ENCODE results near the gene LAMC3. TPM values are rescaled to one million over a fixed set of nuclear protein-coding genes. Genes with fewer than 3 reads are reported as not detected.

The LAMC3 gene
- total and polyA plus RNA-seq, 2 experiments from 2014 or later: 29.5 to 43.4 TPM

DNA sequence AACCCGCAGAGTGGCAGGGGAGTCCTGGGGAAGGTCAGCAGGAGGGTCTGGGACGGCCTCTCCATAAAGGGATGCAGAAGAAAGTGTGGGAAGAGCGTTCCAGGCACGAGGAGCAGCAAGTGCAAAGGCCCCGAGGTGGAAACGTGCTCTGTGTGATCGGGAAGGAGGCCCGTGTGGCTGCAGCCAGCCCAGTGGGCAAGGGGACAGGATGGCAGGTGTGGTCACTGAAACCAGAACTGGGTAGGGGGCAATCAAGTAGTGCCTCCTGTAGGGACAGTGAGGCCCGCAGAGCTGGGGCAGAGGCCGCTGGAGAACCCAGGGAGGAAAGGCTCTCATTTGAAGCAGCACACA is 16.3 kb upstream of the LAMC3 start:
- no peaks in the 10 kb centered on the region for H3K27me3 ChIP-seq
- H4K20me1 ChIP-seq (ENCODE audit: insufficient read depth, poor library complexity, severe bottlenecking): no peaks in the 10 kb centered on the region
- 94% methylated on average over 10 of the region's 10 CpGs for WGBS (ENCODE audit: low lambda C conversion rate, missing lambda C conversion rate)

DNA sequence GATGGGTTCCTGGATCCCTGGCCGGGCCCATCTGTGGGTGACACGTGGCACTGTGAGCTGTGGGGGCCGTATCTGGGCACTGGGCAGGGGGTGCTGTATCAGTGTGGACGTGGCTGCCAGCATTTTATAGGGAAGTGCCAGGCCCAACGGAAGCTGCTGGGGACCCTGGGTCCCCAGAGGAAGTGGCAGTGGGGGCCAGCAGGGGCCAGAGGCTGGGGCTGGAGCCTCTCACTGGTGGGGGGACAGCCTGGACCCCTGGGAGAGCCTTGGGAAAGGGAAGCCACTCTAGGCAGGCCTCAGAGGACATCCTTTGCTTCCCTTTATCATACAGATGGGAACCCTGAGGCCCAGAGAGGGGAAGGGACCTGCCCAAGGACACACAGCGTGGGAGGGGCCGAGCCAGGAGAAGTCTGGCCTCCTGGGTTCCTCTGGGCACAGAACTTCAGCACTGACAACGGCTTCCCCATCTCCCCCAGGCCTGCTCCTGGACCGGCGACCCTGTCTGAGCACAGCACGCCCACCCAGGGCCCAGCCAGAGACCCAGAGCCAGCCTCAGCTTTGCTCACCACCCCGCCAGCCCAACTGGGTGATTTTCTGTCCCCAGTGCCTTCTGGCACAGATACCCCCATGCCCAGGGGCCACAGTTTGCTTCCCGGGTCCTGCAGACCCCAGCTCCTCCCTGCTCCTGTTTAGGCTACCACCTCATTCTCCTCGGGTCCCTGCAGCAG is 15.5 kb upstream of the LAMC3 start:
- no peaks in the 10 kb centered on the region for H3K9me2 ChIP-seq (replicated peaks; ENCODE audit: insufficient read depth)

More for the DNA sequence above, 16.3 kb upstream of the LAMC3 start:
- Histone ChIP-seq H2AFZ (no peak overlapping the region), H3K4me3 (no peak overlapping the region), H3K9me3 (ENCODE audit: low read depth) (no peaks in the 10 kb centered on the region), H3K79me2 (no peaks in the 10 kb centered on the region), H3K9me2 (replicated peaks; ENCODE audit: insufficient read depth) (no peaks in the 10 kb centered on the region), H3K4me2 (no peak overlapping the region), H3K27ac (no peak overlapping the region), H3K36me3 (replicated peaks; ENCODE audit: insufficient read depth, low read depth) (no peaks in the 10 kb centered on the region), H3K4me1 (ENCODE audit: insufficient read depth) (peaks cover 5% of the 10 kb centered on the region)
- no peak for DNase-seq (ENCODE audit: low spot score)
- TF ChIP-seq EZH2phosphoT487 (IDR thresholded peaks at IDR 0.05; ENCODE audit: low read depth, severe bottlenecking, unreplicated experiment) (no peak), EZH2 (IDR thresholded peaks at IDR 0.05; ENCODE audit: borderline replicate concordance) (no peak)
- TF ChIP-seq, protein P1, sequence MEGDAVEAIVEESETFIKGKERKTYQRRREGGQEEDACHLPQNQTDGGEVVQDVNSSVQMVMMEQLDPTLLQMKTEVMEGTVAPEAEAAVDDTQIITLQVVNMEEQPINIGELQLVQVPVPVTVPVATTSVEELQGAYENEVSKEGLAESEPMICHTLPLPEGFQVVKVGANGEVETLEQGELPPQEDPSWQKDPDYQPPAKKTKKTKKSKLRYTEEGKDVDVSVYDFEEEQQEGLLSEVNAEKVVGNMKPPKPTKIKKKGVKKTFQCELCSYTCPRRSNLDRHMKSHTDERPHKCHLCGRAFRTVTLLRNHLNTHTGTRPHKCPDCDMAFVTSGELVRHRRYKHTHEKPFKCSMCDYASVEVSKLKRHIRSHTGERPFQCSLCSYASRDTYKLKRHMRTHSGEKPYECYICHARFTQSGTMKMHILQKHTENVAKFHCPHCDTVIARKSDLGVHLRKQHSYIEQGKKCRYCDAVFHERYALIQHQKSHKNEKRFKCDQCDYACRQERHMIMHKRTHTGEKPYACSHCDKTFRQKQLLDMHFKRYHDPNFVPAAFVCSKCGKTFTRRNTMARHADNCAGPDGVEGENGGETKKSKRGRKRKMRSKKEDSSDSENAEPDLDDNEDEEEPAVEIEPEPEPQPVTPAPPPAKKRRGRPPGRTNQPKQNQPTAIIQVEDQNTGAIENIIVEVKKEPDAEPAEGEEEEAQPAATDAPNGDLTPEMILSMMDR (IDR thresholded peaks at IDR 0.05; ENCODE audit: poor library complexity): no peak

DNA sequence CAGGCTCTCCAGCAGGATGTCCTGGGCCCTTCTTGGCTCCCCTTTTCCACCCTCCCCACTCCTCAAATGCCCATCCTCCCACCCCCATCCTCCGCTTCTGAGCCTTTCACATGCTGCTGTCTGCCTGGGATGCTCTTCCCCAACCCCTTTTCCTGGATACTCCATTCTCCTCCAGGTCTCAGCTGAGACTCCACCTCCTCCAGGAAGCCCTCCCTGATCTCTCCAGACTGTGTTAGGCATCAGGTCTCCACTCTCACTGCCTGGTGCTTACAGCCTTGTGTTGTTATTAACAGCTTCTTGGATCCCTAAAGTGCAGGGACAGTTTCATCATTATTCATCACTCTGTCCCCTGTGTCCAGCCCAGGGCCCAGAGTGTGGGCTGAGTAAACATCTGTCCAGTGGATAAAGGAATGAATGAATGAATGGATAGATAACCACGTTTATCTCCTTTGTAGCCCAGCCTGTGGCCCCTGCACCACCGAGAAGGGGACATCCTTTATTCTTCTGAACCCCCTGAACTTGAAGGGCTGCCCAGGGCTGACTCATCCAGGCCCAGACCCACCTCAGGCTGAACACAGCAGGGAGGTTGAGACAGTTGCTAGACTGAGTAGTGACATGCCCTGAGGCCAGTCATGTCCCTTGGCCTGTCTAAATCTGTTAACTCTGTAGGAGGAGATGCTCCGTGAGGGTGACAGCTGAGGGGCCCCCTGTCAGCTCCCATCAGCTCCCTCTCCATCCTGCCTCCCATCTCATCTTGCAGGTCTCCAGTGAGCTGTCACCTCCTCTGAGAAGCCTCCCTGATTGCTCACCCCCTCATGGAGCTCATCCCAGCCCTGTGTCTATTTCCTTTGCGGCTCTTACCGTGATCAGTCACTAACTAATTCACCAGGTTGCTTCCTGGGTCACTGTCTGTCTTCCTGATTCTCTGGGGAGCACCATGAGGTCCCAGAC is 14.6 kb upstream of the LAMC3 start:
- Histone ChIP-seq H3K9me2 (replicated peaks; ENCODE audit: insufficient read depth) (no peaks in the 10 kb centered on the region), H3K27me3 (peaks cover 5% of the 10 kb centered on the region), H3K4me2 (no peak overlapping the region), H4K20me1 (ENCODE audit: insufficient read depth, poor library complexity, severe bottlenecking) (no peaks in the 10 kb centered on the region), H3K79me2 (no peaks in the 10 kb centered on the region), H3K27ac (no peak overlapping the region), H3K4me3 (no peak overlapping the region), H3K9me3 (ENCODE audit: low read depth) (no peaks in the 10 kb centered on the region), H2AFZ (no peak overlapping the region), H3K4me1 (ENCODE audit: insufficient read depth) (peaks cover 5% of the 10 kb centered on the region), H3K36me3 (replicated peaks; ENCODE audit: insufficient read depth, low read depth) (no peaks in the 10 kb centered on the region)
- no peak for DNase-seq (ENCODE audit: low spot score)
- 70% methylated on average over 6 of the region's 6 CpGs for whole genome bisulfite sequencing (ENCODE audit: low lambda C conversion rate, missing lambda C conversion rate)
- TF ChIP-seq EZH2 (IDR thresholded peaks at IDR 0.05; ENCODE audit: borderline replicate concordance) (no peak), EZH2phosphoT487 (IDR thresholded peaks at IDR 0.05; ENCODE audit: low read depth, severe bottlenecking, unreplicated experiment) (no peak)
- TF ChIP-seq, protein P1 (IDR thresholded peaks at IDR 0.05; ENCODE audit: poor library complexity): no peak

More for the DNA sequence above, 15.5 kb upstream of the LAMC3 start:
- TF ChIP-seq, protein P1 (IDR thresholded peaks at IDR 0.05; ENCODE audit: poor library complexity): no peak
- no peak for TF ChIP-seq EZH2phosphoT487 (IDR thresholded peaks at IDR 0.05; ENCODE audit: low read depth, severe bottlenecking, unreplicated experiment)
- no peak for TF ChIP-seq EZH2 (IDR thresholded peaks at IDR 0.05; ENCODE audit: borderline replicate concordance)
- Histone ChIP-seq H4K20me1 (ENCODE audit: insufficient read depth, poor library complexity, severe bottlenecking) (no peaks in the 10 kb centered on the region), H3K27ac (no peak overlapping the region), H3K79me2 (no peaks in the 10 kb centered on the region), H3K27me3 (no peaks in the 10 kb centered on the region), H3K4me1 (ENCODE audit: insufficient read depth) (peaks cover 5% of the 10 kb centered on the region), H3K9me3 (ENCODE audit: low read depth) (no peaks in the 10 kb centered on the region), H3K4me3 (no peak overlapping the region), H3K4me2 (no peak overlapping the region), H3K36me3 (replicated peaks; ENCODE audit: insufficient read depth, low read depth) (no peaks in the 10 kb centered on the region), H2AFZ (no peak overlapping the region)
- WGBS (ENCODE audit: low lambda C conversion rate, missing lambda C conversion rate): 85% methylated on average over 14 of the region's 14 CpGs
- no peak for DNase-seq (ENCODE audit: low spot score)
